Activated CD4-positive, alpha-beta T cell treated with anti-CD3 and anti-CD28 coated beads for 24 hours (primary cell): ENCODE measurements around the gene KCNMB2.
"Not testable (repeated sequence)": the region's sequence is repeated elsewhere in the genome, so short reads cannot be mapped to it uniquely, and the experiment has no call there.

Experiments
- DNase-seq, 2 donors: peaks; one replicate each; pipeline ENCODE4 v3.0.0-alpha.2; 2020; ENCODE audit warnings: low read depth in 2 of 2

The KCNMB2 gene

DNA sequence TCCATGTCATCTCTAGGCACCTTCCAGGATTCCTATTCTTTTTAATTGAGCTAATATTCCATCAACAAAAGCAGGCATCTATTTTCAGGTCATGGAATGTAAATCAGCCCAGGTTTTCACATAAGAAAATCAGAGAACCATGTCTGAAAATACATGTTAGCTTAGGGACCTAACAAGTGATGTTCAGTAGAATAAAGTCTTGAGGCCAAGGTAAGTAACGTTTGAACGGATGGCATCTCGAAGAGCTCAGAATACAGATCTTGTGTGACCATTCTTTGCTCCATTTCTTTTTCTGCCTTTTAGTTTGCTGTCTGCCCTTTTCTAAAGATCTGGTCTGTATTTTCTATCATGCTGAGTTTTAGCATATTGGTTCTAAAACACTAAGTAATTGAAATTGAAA lies 16.5 kb upstream of the KCNMB2 start:
- no peak for DNase-seq

DNA sequence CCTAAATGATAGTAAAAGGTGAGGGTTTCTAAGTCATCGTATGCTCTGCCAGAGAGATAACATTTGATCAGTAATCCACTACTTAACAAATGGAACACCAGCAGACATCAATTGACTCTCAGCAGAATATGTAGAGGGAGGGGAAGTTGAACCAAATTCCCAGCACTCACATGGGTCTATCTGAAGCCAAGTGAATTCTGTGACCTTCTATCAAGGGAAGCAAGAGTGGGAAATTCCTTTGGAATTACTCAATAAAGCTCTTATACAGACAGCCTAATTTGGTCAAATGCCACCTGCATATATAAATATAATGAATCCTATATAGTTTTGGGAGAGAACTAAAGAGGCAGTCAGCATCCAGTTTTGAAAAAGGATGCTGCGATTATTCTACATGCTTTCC lies 15.8 kb upstream of the KCNMB2 start:
- DNase-seq: no peak

DNA sequence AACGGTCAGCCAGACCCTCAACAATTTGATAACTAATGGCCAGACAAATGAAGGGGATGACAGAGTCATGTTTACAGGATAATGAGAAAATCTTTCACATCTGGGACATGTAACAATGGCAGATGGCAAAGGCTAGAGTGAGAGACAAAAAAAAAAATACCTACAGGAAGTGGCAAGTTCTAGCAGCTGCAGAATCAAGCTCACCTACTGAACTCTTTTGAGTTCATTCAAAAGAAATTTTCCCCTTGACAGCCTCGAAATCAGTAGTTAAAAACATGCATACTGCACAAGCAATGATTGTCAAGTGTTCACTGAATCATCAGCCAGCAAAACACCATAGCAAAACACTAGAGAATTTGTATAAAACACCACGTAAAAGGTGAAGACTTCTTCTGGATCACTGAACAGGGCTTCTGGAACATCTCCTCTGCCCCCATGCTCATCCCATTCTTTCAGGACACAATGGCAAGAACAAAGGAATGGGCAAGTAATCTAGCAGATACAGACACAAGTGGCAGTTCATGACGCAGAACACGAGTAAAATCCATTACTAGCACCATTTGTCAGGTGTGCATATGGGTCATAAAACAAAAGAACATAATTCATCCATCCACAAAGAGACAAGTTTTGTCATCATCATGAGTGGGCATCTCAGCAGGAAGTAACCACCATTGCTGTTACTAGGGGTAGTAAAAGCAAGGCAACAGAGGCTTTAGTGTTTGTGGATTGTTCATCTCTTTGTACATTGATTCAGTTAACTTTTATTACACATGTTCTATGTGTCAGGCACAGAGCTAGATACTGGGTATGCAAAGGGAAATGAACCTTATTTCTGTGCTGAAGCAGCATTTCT lies 13.8 kb upstream of the KCNMB2 start:
- DNase-seq: no peak

DNA sequence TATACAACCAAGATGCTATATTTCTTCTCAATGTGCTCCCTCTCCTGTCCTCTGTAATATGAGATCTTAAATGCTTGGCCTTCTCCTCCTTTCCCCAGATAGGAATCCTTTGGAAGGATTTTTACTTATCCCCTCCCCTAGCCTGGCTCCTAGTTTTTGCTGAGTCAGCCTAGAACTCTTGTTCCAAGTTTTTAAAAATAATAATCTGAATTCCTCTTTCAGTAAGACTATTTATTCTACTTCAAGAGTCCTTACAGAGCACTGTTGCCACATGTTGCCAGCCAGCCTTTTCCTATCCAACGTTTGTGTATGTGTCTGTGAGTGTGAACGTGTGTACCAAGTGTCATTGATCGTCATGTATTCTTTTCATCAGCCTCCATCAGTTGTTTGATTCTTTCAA lies 11.0 kb upstream of the KCNMB2 start:
- no peak for DNase-seq

DNA sequence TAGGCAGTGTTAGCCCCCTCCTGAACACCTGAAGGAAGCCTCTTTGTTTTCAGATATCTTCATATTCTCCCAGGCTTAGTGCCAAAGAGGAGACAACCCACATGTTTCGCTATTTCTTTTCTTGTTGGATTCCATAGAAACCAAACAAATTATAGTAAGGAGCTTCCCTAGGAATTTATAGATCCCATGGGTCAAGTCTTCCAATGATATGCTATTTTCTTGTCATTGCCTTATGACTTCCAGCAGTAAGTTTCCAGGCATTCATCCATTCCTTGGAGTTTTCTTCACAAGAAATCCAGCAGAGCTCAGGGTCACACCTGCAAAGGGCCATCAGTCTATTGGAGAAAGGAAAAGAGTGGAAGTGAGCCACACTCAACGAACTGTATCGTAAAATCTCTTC lies 9.9 kb upstream of the KCNMB2 start:
- DNase-seq: no peak

DNA sequence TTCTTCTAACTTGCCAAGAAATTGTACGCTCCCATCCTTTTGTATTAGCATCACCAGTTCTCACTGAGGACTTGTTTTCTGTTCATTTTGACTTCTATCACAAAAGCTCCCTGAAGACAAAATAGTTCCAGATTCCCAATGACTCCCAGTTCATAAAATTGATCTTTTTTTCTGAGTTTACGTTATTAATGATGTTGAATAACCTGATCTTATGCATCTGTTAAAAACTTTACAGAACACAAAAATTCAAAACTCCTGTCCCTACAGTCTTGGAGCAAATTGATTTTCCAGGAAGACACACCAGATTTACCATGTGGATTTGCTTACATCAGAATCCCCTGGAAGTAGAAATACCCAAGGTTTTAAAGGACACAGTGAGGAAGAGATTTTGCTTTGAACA lies 8.3 kb upstream of the KCNMB2 start:
- DNase-seq: no peak

DNA sequence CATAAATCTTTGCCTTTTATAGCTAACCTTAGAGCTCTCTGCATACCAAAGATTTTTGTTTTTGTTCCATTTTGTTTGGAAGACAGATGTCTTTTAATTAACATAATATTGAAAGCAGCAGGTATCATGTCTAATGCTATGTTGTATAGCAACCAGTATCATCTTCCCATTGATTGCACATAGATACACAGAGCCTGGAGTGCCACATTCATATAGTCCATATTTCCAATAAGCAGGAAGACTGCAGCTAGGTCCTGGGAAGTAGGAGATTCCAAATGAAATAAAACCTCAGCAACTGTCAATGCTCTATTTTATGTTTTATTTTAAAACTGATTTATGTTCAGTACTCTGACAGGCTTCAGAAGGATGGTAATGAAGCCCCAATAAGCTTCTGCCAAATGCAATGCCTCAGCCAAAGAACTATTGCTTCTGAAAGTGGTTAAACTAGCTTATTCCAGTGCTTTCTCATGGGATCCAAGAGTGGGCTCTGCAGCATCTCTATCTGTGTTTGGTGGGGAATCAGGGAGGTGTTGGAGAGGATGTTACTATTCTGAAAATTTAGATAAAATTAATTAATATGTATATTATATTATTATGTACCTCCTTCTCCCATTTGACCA lies 6.5 kb upstream of the KCNMB2 start:
- no peak for DNase-seq

DNA sequence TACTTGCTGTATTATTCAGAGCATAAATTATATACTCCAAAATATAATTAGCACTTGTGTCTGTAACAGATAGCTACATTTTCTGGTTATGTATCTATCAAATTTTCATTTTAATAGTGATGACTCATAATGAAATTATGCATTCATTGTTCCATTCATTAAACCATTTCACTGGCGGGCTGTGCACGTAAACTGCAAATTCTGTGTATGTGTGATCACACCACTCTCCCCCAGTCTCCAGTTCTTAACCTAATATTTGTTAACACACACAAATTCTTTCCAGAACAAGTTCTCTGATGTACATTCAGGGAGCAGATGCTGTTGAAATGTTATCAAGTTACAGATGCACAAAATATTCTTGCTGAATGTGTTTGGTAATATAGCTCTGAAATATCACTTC lies 3.8 kb upstream of the KCNMB2 start:
- DNase-seq: no peak

DNA sequence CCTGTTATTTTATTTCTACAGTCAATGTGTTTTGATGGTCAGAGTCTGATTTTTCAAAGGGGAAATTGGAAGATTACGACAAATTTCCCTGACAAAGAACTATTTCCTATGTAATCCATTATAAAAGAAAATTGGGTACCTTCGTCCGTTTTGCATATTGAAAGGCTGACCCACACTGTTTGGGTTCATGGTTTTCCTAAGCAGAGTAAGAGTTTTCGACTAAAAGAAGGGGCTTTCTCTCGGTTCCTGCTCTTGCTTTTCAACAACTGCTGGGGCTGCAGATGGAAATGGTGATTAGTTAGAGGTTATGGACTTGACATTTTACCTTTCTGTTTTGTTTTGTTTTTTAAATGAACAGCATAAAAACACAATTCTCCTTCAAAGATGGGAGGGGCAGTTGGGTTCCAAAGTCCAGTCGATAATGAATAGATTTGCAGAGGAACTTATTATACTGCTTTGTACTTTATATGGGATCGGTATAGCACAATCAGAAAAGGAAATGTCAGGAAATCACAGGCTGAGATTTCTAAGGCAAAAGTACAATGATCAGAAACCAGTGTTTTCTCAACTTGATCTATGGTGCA lies 978 bp downstream of the KCNMB2 start:
- DNase-seq: no peak

DNA sequence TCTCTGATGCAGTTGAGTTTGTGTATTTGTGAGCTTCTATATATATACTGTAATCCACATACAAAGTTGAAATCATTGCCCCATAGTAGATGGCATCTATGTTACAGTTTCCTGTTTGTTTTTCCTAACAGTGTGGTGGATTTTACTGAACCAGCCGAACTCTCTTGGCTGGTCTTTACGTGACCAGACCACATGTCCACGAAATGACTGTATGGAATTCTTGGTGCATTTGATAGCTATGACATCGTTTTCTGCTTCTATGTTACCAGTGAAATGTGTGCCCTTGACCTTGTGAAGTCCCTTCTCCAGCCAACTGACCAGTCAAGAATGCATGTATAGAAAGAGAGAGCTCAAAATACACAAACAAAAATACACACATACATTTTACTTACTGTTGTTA lies 1.8 kb downstream of the KCNMB2 start:
- no peak for DNase-seq

DNA sequence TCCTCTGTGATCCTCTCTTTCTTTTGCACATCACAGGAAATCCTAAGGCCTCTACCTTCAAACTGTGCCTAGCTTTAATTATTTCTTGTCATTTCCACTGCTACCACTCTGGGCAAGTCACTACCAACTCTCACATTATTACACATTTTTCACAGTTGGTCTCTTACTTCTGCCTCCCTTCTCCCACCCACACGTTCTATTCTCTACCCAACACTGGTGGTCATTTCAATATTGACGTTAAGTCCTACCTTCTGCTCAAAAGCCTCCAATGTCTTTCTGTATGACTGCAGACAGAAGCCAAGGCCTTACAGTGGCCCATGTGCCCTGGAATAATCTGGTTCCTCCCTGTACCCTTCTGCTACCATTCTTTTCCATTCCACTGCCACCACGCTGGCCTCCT lies 3.9 kb downstream of the KCNMB2 start:
- no peak for DNase-seq

DNA sequence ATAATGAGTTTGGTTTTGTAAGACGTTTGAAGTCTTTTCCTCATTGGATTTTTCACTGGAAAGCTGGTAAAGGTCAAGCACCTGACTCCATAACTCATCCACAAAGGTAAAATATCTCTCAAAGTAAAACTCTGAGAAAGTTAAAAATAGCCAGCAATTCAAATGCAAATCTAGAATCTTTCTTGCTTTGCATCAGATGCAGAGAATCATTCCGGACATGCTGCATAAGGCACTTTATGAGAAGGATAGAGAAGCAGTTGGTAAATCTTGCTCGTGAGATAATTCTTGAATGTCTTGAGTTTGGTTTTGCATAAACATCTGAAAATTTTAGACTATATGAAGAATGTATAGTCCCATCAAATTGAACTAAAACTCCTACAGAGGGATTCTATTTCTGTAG lies 9.1 kb downstream of the KCNMB2 start:
- no peak for DNase-seq

DNA sequence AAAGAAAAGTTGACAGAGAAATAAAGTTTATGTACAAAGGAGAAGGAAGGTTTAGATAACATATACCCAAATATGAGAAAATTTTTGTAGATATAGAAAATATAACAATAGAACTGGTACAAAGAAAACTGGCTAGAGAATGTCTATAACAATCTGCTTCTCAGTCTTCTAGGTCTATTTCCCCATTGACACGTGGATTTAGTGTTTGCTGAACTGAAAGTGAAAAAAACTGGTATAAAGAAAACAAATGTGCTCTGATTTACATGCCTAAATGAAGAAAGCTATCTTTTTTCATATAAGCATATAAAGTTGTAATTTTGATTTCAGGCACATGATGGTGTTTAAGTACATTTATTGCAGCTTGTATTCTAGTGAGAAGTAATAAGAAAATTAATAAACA lies 9.8 kb downstream of the KCNMB2 start:
- DNase-seq: no peak

DNA sequence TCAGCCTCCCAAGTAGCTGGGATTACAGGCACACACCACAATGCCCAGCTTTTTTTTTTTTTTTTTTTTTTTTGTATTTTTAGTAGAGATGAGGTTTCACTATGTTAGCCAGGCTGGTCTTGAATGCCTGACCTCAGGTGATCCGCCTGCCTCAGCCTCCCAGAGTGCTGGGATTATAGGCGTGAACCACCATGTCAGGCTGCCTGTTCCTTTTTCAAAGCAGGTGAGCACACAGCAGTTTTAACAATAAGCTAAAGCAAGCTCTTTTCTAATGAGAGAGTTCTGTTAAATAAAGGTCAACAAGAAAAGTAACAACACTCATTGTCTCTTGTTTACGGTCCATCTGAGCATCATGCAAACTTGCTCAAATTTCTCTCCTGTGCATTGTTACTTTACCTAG lies 13.2 kb downstream of the KCNMB2 start:
- DNase-seq: not testable (repeated sequence)

DNA sequence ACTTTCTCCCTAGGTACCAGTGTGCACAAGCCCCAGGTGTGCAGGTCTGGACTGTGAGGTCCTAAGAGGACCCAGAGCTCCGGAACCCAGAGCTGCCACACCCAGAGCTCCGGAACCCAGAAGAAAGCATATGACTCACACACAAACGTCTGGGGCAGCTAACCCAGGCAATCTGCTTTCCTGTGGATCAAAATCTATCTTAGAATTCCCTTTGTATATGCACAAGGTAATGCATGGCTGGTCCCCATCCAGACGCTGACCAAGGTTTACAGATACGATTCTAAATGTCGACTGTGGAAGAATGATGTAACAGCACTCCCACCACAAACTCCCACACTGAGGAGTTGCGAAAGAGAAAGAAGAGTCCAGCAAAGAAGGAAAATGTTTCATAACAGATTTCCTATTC lies 15.7 kb downstream of the KCNMB2 start:
- DNase-seq: no peak

DNA sequence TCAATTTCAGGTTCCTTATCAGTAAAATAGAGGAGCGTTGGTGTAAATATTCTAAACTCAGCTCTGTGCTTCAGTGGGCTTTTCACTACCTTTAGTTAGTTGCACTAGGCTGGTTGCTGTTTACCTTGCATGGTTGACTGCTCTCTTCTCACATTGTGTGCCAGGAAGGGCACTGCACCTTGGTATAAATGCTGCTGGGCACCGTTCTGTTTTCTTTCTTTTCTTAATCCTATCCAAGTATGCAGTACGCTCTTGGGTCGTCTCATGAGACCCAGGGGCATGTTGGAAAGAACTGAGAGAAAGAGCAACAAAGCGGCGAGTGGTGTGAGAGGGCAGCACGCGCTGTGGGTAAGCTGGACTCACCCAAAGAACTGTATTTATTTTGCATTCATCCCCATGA lies 22.4 kb downstream of the KCNMB2 start:
- no peak for DNase-seq

DNA sequence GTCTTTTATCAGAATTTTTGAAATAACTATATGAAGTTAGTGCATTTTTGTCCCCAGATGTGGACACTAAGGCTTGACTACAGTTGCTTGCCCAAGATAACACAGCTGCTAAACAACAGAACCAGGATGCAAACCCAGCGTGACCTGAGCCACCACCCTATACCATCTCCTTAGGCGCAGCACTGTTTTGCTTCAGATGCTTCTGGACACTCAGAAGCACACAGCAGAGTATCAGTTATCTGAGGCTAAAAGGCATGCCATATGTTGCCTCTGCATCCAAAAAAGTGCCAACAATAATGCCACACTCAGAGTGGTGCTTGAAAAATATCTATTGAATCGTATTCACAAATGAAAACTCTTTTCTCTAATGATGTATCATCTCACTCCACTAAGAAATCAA lies 24.5 kb downstream of the KCNMB2 start:
- no peak for DNase-seq

DNA sequence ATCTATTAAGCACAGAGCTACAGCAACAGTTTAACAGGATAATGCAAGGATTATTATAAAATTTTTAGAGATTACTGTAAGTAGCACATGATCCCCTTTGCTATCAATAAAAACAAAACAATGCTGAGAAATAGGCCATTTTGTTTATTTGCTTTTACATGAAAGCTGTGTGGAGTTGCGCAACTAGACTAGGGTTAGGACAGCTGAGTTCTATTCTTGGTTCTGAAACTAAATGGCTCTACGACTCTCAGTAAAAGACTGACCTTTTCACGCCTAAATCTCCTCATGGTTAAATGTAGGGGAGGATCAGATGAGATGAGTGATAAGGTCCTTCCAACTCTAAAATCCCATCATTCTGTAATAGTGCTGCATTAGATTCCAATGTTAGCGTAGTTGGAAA lies 25.0 kb downstream of the KCNMB2 start:
- DNase-seq: no peak

DNA sequence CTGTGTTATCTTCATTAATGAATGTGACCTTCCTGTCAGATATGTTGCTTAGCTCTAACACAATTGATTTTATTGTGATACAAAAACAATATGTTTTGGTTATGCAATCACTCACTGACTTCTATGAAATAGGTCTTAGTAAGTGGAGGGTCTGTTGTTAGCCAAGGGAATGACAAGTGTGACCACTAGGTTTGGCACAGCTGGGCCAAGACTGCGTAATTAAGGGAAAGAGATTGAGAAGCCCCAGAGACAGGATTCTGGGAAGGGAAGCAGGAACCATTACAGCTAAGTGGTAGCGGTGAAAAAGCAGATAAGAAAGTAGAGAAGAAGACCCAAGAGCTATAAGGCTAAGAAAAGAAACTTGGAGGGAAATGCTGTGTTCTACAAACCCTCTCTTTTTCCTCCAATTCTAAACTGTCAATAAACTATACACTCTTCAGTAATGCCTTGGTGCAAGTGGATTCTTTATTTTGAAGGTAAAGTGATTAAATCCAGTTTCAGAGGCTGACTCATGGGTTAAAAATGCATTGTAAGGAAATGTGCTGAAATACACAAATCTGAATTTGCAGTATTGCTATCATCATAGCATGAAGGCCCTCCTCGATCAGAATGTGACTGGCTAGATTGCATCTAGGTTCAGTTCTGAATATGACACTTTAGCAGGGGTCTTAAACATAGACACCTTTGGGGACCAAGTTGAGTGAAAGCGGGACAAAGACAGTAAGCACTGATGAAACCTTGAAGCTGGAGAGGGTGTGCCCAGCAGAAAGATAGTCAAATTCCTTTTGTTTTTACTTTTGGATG lies 26.1 kb downstream of the KCNMB2 start:
- DNase-seq: no peak

DNA sequence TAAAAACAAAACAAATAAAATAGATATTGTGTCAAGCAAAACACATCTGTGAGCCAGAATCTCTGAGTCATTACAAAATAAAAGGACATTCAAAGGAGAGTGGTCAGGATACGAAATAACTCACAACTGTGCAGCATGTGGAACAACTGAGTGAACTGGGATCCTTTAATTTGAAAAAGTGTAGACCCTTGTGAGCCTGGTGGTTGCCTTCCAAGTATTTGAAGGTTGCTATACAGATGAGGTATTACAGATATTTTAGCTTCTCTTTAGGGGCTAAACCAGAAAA lies 26.7 kb downstream of the KCNMB2 start:
- no peak for DNase-seq

DNA sequence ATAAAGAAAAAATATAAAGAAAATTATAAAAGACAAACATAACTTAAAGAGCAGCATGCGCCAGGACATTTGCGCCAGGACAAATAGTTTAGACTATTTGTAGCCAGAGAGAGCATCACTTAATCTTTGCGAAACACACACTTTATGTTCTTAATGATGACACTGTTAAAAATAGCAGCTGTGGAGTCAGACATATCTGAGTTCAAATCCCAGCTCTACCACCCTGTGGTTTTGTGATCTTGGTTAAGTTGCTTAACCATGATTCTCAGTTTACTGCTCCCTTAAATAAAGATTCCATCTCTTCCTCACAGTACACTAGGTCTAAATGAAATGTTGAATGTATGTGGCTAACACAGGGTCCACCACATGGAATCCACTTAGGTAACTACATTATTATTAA lies 31.4 kb downstream of the KCNMB2 start:
- DNase-seq: no peak

DNA sequence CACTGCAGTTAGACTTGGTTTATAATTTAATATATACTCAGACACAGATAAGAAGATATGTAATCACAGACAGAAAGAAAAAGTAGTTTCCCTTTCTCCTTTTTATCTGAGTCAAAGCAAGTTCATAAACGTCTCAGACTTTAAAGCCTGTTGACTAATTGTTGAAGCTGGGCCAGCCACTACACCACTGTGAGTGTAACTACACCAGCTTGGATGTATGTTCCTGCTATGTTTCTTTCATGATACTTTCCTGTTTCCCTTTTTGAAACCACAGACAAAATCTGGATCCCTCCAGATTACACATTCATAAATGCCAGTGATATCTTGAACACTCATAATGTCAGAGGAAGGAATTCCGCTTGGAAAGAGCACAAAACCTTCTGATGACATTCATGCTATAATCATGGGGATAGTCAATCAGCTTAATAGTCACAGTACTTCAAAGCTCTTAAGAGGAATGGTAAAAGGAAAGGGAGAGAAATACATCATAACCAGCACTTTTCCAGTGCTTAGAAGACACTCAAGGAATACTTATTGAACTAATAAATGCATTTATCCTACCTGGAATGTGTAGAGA lies 32.0 kb downstream of the KCNMB2 start:
- no peak for DNase-seq
